ENCODE measurements around the gene ANGPTL2. TPM values are rescaled to one million over a fixed set of nuclear protein-coding genes. Genes with fewer than 3 reads are reported as not detected.
"Not testable (repeated sequence)": the region's sequence is repeated elsewhere in the genome, so short reads cannot be mapped to it uniquely, and the experiment has no call there.

Gene ANGPTL2, protein sequence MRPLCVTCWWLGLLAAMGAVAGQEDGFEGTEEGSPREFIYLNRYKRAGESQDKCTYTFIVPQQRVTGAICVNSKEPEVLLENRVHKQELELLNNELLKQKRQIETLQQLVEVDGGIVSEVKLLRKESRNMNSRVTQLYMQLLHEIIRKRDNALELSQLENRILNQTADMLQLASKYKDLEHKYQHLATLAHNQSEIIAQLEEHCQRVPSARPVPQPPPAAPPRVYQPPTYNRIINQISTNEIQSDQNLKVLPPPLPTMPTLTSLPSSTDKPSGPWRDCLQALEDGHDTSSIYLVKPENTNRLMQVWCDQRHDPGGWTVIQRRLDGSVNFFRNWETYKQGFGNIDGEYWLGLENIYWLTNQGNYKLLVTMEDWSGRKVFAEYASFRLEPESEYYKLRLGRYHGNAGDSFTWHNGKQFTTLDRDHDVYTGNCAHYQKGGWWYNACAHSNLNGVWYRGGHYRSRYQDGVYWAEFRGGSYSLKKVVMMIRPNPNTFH
- 10 to 100 TPM in 1 of 4 donors, 1 to 10 TPM in 2, under 1 TPM in 1; 0.45 to 16.5 (median 4.3) TPM for polyA plus RNA-seq
- long read RNA-seq, donor 1, partial matches to known transcripts: 0 of 3 reads
- long read RNA-seq, donor 1, other reads (novel, unspliced or antisense): 0 of 3 reads
- long read RNA-seq, donor 2, partial matches to known transcripts: 0 of 1 reads
- long read RNA-seq, donor 2, other reads (novel, unspliced or antisense): 0 of 1 reads
- long read RNA-seq, donor 3, partial matches to known transcripts: 0 of 2 reads
- long read RNA-seq, donor 3, other reads (novel, unspliced or antisense): 0 of 2 reads
- long read RNA-seq, donor 4: 0 reads
- long read RNA-seq, donor 5: 0 reads
- long read RNA-seq, donor 6, partial matches to known transcripts: 0 of 1 reads
- long read RNA-seq, donor 6, other reads (novel, unspliced or antisense): 0 of 1 reads
- long read RNA-seq, donor 7: 0 reads
- long read RNA-seq, donor 8, partial matches to known transcripts: 0 of 3 reads
- long read RNA-seq, donor 8, other reads (novel, unspliced or antisense): 0 of 3 reads
- long read RNA-seq, donor 9: 0 reads
- long read RNA-seq, donor 10, transcript ANGPTL2-202 (5 exons, 3,707 nt): major isoform, 9 of 9 reads
- long read RNA-seq, donor 10, partial matches to known transcripts: 0 of 9 reads
- long read RNA-seq, donor 10, other reads (novel, unspliced or antisense): 0 of 9 reads

DNA sequence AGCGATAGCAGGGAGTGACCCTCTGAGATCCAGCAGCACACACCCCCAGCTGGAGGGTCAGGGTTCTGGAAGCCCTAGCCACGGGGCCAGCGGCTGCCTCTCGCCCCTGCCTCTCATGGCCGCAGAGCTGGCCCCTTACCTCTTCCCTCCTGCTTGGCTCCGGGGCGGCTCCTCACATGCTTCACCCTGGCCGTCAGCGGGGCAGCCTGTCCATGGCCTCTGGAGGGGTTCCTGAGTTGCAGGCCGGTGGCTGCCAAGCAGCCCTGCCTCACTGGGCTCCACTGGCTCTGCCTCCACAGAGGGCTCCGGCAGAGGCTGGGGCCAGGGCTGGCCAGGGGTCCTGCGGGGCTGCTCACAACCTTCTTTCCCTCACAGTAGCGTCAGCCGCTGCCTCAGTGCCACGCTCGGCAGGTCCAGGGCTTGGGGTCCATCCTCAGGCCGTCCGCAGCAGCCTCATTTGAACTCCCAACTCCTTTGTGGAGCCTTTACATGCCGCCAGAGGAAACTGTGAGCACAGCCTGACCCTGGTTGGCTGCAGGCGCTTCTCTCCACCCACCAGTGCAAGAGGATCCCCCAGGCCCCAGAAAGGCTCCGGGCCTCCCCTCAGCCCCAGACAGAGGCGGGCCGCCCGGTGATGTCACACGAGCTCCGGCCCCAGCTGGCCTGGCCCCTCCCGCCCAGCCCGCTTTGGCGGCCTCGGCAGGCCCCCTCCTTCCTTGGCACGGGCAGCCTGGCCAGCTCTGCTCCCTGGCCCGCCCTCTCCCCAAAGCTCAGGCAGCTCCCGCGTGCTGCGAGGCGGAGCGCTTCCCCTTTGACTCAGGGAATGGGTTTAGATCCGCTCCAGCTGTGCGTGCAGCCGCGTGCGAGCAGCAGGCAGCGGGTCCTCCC is at the start of gene ANGPTL2:
TSS of gene ANGPTL2 (minus strand) at position 460 of the 888 bp plus-strand sequence. CDS start 13,904 bp downstream, outside the sequence.
- Histone ChIP-seq H3K9me3 (ENCODE audit: control insufficient read depth in 2 of 2, insufficient read depth in 1 of 2, low read depth in 1 of 2, low read length in 1 of 2) (no peaks in the 10 kb centered on the region), H3K36me3 (ENCODE audit: control insufficient read depth in 3 of 3, insufficient read depth in 2 of 3, low read depth in 1 of 3, low read length in 3 of 3) (peaks cover 0 to 51% (median 2%) of the 10 kb centered on the region in 3 donors), H3K27ac (ENCODE audit: low read depth in 1 of 3, low read length in 2 of 3) (peak within 1 kb of the TSS; percentile 27 to 85 (median 79)), H3K4me3 (ENCODE audit: low read depth in 1 of 3, low read length in 3 of 3) (peak within 1 kb of the TSS in 2 of 3 donors; percentile 6 to 53), H3K4me1 (ENCODE audit: control insufficient read depth in 3 of 3, insufficient read depth in 2 of 3, low read depth in 1 of 3, low read length in 2 of 3) (peaks cover 0 to 19% (median 3%) of the 10 kb centered on the region in 3 donors), H3K27me3 (ENCODE audit: control insufficient read depth in 3 of 3, insufficient read depth in 3 of 3, low read length in 3 of 3) (no peaks in the 10 kb centered on the region)
- FAIRE-seq (no peak), DNase-seq (peak; percentile 20 to 67)
- WGBS, 3 donors: 20 to 41% (median 38%) methylated on average over 32 to 43 of the region's 43 CpGs

DNA sequence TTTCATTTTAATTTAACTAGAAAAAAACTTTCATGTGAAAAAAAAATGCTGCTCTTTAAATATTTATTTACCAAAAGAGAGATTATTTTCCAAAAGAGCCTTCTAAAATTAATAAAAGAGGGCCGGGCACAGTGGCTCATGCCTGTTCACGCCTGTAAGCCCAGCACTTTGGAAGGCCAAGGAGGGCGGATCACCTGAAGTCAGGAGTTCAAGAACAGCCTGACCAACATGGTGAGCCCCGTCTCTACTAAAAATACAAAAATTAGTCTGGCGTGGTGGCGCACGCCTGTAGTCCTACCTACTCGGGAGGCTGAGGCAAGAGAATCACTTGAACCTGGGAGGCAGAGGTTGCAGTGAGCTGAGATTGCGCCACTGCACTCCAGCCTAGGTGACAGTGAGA is 48.9 kb upstream of the ANGPTL2 start:
- FAIRE-seq; H3K27ac ChIP-seq (ENCODE audit: low read depth in 1 of 3, low read length in 2 of 3); H3K27me3 ChIP-seq (ENCODE audit: control insufficient read depth in 3 of 3, insufficient read depth in 3 of 3, low read length in 3 of 3); H3K4me3 ChIP-seq (ENCODE audit: low read depth in 1 of 3, low read length in 3 of 3); H3K4me1 ChIP-seq (ENCODE audit: control insufficient read depth in 3 of 3, insufficient read depth in 2 of 3, low read depth in 1 of 3, low read length in 2 of 3); DNase-seq; H3K9me3 ChIP-seq (ENCODE audit: control insufficient read depth in 2 of 2, insufficient read depth in 1 of 2, low read depth in 1 of 2, low read length in 1 of 2): not testable (repeated sequence)
- WGBS, 3 donors: 96 to 99% (median 98%) methylated on average over 9 of the region's 9 CpGs
- peaks cover 0 to 72% (median 4%) of the 10 kb centered on the region in 3 donors for H3K36me3 ChIP-seq (ENCODE audit: control insufficient read depth in 3 of 3, insufficient read depth in 2 of 3, low read depth in 1 of 3, low read length in 3 of 3)

DNA sequence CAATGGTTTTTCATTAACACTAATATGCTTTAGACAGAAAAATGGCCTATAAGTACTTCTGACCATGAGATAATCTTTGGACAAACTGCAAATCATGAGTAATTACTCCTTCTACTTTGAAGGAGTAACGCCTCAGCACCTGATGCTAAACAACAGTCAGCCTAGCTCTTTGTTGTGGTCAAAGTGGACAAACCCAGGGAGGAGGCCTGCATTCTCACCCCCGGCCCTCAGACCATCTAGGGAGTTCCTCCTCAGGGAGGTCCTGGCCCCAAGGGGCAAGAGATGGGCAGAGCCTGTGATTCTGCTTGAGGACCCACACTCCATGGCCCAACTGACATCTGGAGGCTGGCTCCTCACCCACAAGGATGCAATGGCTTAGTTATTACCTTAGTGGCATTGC is 48.2 kb upstream of the ANGPTL2 start:
- no peak for FAIRE-seq
- peaks cover 0 to 67% (median 4%) of the 10 kb centered on the region in 3 donors for H3K36me3 ChIP-seq (ENCODE audit: control insufficient read depth in 3 of 3, insufficient read depth in 2 of 3, low read depth in 1 of 3, low read length in 3 of 3)
- H3K4me1 ChIP-seq (ENCODE audit: control insufficient read depth in 3 of 3, insufficient read depth in 2 of 3, low read depth in 1 of 3, low read length in 2 of 3): peaks cover 0 to 4% (median 0%) of the 10 kb centered on the region in 3 donors
- H3K27ac ChIP-seq (ENCODE audit: low read depth in 1 of 3, low read length in 2 of 3): no peak overlapping the region
- DNase-seq: no peak
- WGBS, 3 donors: 81 to 88% (median 83%) methylated on average over 2 of the region's 2 CpGs
- no peak overlapping the region for H3K4me3 ChIP-seq (ENCODE audit: low read depth in 1 of 3, low read length in 3 of 3)
- H3K27me3 ChIP-seq (ENCODE audit: control insufficient read depth in 3 of 3, insufficient read depth in 3 of 3, low read length in 3 of 3): no peaks in the 10 kb centered on the region
- no peaks in the 10 kb centered on the region for H3K9me3 ChIP-seq (ENCODE audit: control insufficient read depth in 2 of 2, insufficient read depth in 1 of 2, low read depth in 1 of 2, low read length in 1 of 2)

DNA sequence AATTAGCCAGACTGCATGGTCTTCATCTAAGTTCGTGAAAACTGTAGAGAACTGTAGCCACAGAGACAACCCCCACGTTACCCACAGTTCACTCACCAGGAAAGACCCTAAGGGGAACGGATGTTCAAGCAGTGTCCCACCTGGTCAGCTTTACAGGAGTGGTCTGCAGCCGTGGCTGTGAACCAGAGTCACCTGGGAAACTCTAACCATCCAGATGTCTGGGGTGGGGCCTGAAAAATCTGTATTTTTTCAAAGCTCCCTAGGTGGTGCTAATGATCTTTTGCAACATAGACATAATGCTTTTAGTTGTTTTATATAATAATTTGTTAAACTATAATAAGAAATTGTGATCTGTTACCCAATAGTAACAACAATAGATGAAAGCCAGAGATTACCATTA is 47.7 kb upstream of the ANGPTL2 start:
- Histone ChIP-seq H3K27me3 (ENCODE audit: control insufficient read depth in 3 of 3, insufficient read depth in 3 of 3, low read length in 3 of 3) (no peaks in the 10 kb centered on the region), H3K36me3 (ENCODE audit: control insufficient read depth in 3 of 3, insufficient read depth in 2 of 3, low read depth in 1 of 3, low read length in 3 of 3) (peaks cover 0 to 63% (median 4%) of the 10 kb centered on the region in 3 donors), H3K27ac (ENCODE audit: low read depth in 1 of 3, low read length in 2 of 3) (no peak overlapping the region), H3K9me3 (ENCODE audit: control insufficient read depth in 2 of 2, insufficient read depth in 1 of 2, low read depth in 1 of 2, low read length in 1 of 2) (no peaks in the 10 kb centered on the region), H3K4me1 (ENCODE audit: control insufficient read depth in 3 of 3, insufficient read depth in 2 of 3, low read depth in 1 of 3, low read length in 2 of 3) (peaks cover 0 to 4% (median 0%) of the 10 kb centered on the region in 3 donors), H3K4me3 (ENCODE audit: low read depth in 1 of 3, low read length in 3 of 3) (no peak overlapping the region)
- 87 to 89% (median 88%) methylated on average over 4 of the region's 4 CpGs for WGBS, 3 donors
- no peak for FAIRE-seq
- DNase-seq: no peak

DNA sequence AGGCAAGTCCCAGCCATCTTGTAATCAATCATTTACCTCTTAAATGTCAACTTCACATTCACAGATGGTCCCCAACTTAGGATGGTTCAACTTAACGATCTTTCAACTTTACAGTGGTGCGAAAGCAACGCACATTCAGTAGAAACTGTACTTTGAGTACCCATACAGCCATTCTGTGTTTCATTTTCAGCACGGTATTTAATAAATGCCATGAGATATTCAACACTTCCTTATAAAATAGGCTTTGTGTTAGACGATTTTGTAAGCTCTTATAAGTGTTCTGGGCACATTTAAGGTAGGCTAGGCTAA is 47.1 kb upstream of the ANGPTL2 start:
- Histone ChIP-seq H3K4me1 (ENCODE audit: control insufficient read depth in 3 of 3, insufficient read depth in 2 of 3, low read depth in 1 of 3, low read length in 2 of 3) (peaks cover 0 to 4% (median 0%) of the 10 kb centered on the region in 3 donors), H3K27ac (ENCODE audit: low read depth in 1 of 3, low read length in 2 of 3) (no peak overlapping the region), H3K27me3 (ENCODE audit: control insufficient read depth in 3 of 3, insufficient read depth in 3 of 3, low read length in 3 of 3) (no peaks in the 10 kb centered on the region), H3K4me3 (ENCODE audit: low read depth in 1 of 3, low read length in 3 of 3) (no peak overlapping the region), H3K36me3 (ENCODE audit: control insufficient read depth in 3 of 3, insufficient read depth in 2 of 3, low read depth in 1 of 3, low read length in 3 of 3) (peaks cover 0 to 59% (median 4%) of the 10 kb centered on the region in 3 donors), H3K9me3 (ENCODE audit: control insufficient read depth in 2 of 2, insufficient read depth in 1 of 2, low read depth in 1 of 2, low read length in 1 of 2) (no peaks in the 10 kb centered on the region)
- WGBS, 3 donors: 72 to 74% (median 73%) methylated on average over 5 of the region's 5 CpGs
- no peak for DNase-seq
- FAIRE-seq: no peak

DNA sequence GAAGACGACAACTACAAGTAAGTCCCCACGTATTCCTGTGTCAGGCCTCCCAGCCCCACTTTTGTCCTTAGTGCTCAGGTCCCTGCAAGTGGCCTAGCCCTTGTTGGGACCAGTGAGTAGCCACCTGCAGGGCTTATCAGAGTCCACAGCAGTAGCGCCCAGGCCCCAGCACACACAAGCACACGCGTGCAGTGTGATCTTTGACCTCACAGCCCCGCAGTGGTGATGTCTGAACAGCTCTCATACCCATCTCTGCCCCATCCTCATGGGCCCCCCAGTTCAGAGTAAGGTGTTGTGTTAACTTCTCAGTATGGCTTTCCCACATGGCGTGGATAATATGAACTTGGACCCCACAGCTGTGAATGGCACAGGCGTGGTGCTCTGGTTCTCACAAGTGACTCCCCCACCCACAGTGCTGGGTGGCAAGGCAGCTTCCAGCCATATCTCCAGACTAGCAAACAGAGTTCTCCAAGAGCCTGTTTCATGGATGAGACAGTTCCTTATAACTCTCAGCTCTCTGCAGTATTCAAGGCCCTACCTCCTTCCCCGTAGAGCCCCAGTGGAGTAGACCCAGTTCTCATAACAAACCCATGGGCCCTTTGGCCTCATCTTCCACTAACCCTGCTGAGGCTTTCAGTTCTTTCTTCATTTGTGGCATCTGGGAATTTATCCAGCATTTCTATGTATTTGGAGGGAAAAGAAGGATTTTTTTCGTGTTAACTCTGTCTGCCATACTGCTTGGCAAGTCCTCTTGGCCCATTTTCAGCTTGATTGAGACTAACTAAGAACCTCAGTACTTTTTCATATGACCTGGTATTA is 46.5 kb upstream of the ANGPTL2 start:
- 73 to 89% (median 85%) methylated on average over 10 of the region's 10 CpGs for WGBS, 3 donors
- Histone ChIP-seq H3K9me3 (ENCODE audit: control insufficient read depth in 2 of 2, insufficient read depth in 1 of 2, low read depth in 1 of 2, low read length in 1 of 2) (no peaks in the 10 kb centered on the region), H3K4me3 (ENCODE audit: low read depth in 1 of 3, low read length in 3 of 3) (no peak overlapping the region), H3K4me1 (ENCODE audit: control insufficient read depth in 3 of 3, insufficient read depth in 2 of 3, low read depth in 1 of 3, low read length in 2 of 3) (peaks cover 0 to 4% (median 0%) of the 10 kb centered on the region in 3 donors), H3K27ac (ENCODE audit: low read depth in 1 of 3, low read length in 2 of 3) (no peak overlapping the region), H3K36me3 (ENCODE audit: control insufficient read depth in 3 of 3, insufficient read depth in 2 of 3, low read depth in 1 of 3, low read length in 3 of 3) (peaks cover 0 to 56% (median 4%) of the 10 kb centered on the region in 3 donors), H3K27me3 (ENCODE audit: control insufficient read depth in 3 of 3, insufficient read depth in 3 of 3, low read length in 3 of 3) (no peaks in the 10 kb centered on the region)
- peak in 1 of 2 donors; percentile 9 for DNase-seq
- FAIRE-seq: no peak

Measured in small intestine (tissue), 16 donors.